HepG2 (cell line): ENCODE results near the gene CKAP5. TPM values are rescaled to one million over a fixed set of nuclear protein-coding genes. Genes with fewer than 3 reads are reported as not detected.

Source experiments
- ATAC-seq: fragments of 200-7000 bp; cut with Tn5 transposase; 3 replicates; pipeline ENCODE4 v1.9.1; 2020; ENCODE audit warnings: mild to moderate bottlenecking, moderate library complexity
- BruUV-seq: library from RNA; stranded (reverse); fragments of 400-500 nt; replicated peaks from 2 replicates; lab custom pipeline; 2021; lab: Mats Ljungman, UMichigan
- CTCF ChIA-PET: fragments of 300-600 bp; formaldehyde crosslinking; extraction: SDS; loops from one replicate; lab custom pipeline; 2021; ENCODE audit warnings: low total read pairs, inconsistent platforms, low intra/inter-chr PET ratio; lab: Yijun Ruan, JAX
- POLR2A ChIA-PET: fragments of 350-600 bp; sonication (Branson Sonifier 250); formaldehyde crosslinking; loops from one replicate; lab custom pipeline; 2020; ENCODE audit warnings: antibody characterized with exemption, inconsistent platforms; lab: Yijun Ruan, JAX
- DNase-seq: peaks from one replicate; pipeline ENCODE4 v3.0.0-alpha.2; 2015; ENCODE audit warnings: low spot score
- FAIRE-seq: peaks from 3 replicates; lab custom pipeline; 2011; peaks lifted over from hg19 to GRCh38; lab: Jason Lieb, UNC
- H2AFZ ChIP-seq: one replicate; pipeline ENCODE4 v1.6.1; 2011; ENCODE audit warnings: low read length, inconsistent platforms
- H3K27ac ChIP-seq: fragments of 300-600 bp; 3 replicates; pipeline ENCODE4 v1.8.0; 2011; ENCODE audit warnings: mixed run types, mild to moderate bottlenecking, mixed read lengths, low read length, inconsistent platforms; ENCODE audit not compliant: insufficient read depth; ENCODE audit errors: extremely low read length
- H3K27me3 ChIP-seq, 2 experiments: fragments of 200-600 bp in 1 of 2; 2 replicates in 1 of 2; 3 replicates in 1 of 2; pipeline versions ENCODE4 v1.6.0 to v1.8.0; 2011; ENCODE audit warnings: low read length in 2 of 2, mild to moderate bottlenecking in 2 of 2, moderate library complexity in 2 of 2, inconsistent platforms in 1 of 2; ENCODE audit not compliant: insufficient read depth in 2 of 2, control insufficient read depth in 1 of 2
- H3K36me3 ChIP-seq, 2 experiments: fragments of 200-600 bp in 1 of 2; replicated peaks in 1 of 2; 2 replicates in 1 of 2; 3 replicates in 1 of 2; pipeline versions ENCODE4 v1.5.1 to v1.8.0; 2011; ENCODE audit warnings: low read length in 2 of 2, inconsistent platforms in 1 of 2; ENCODE audit not compliant: insufficient read depth in 2 of 2, control insufficient read depth in 1 of 2
- H3K4me1 ChIP-seq: 2 replicates; pipeline ENCODE4 v1.5.1; 2012; ENCODE audit warnings: low read length, inconsistent platforms; ENCODE audit not compliant: insufficient read depth
- H3K4me2 ChIP-seq: 2 replicates; pipeline ENCODE4 v1.6.0; 2011; ENCODE audit warnings: low read depth, low read length, inconsistent platforms
- H3K4me3 ChIP-seq, 3 experiments: fragments of 200-600 bp in 1 of 3; sonication (generic), shearing (Covaris generic) in 1 of 3; replicated peaks in 1 of 3; 2 replicates each; pipeline ENCODE4 v1.5.1; 2011 to 2016; ENCODE audit warnings: low read length in 3 of 3, inconsistent platforms in 2 of 3, low read depth in 2 of 3, mild to moderate bottlenecking in 2 of 3, control low read depth in 1 of 3, mixed read lengths in 1 of 3; ENCODE audit not compliant: insufficient read depth in 1 of 3
- H3K79me2 ChIP-seq: one replicate; pipeline ENCODE4 v1.6.1; 2011; ENCODE audit warnings: low read length, inconsistent platforms; ENCODE audit not compliant: insufficient read depth
- H3K9ac ChIP-seq: 2 replicates; pipeline ENCODE4 v1.6.0; 2011; ENCODE audit warnings: mild to moderate bottlenecking, low read depth, low read length, inconsistent platforms; ENCODE audit not compliant: insufficient read depth
- H3K9me3 ChIP-seq: 2 replicates; pipeline ENCODE4 v1.5.1; 2012; ENCODE audit warnings: mild to moderate bottlenecking, low read length
- H4K20me1 ChIP-seq: 2 replicates; pipeline ENCODE4 v1.6.0; 2011; ENCODE audit warnings: inconsistent platforms, mild to moderate bottlenecking, low read length, moderate library complexity; ENCODE audit not compliant: insufficient read depth
- ARID2 ChIP-seq: sonication (generic); formaldehyde crosslinking; IDR thresholded peaks from 2 replicates; pipeline ENCODE4 v1.8.1; 2022; ENCODE audit warnings: mild to moderate bottlenecking, missing genetic modification reagents, borderline replicate concordance
- DPF2 ChIP-seq: sonication (generic); formaldehyde crosslinking; IDR thresholded peaks from 2 replicates; pipeline ENCODE4 v1.4.0; 2020; ENCODE audit warnings: mild to moderate bottlenecking, low read depth, missing genetic modification reagents, borderline replicate concordance
- MBD4 ChIP-seq: IDR thresholded peaks from 2 replicates; pipeline ENCODE4 v1.6.1; 2012; ENCODE audit warnings: low read length, inconsistent platforms, borderline replicate concordance
- NAIF1 ChIP-seq: sonication (generic); formaldehyde crosslinking; IDR thresholded peaks from 2 replicates; pipeline ENCODE4 v1.5.0; 2020; ENCODE audit warnings: mild to moderate bottlenecking, missing genetic modification reagents, borderline replicate concordance
- NONO ChIP-seq, 2 experiments: fragments of 450-650 bp in 1 of 2; sonication (generic) in 1 of 2; formaldehyde crosslinking in 1 of 2; IDR thresholded peaks in 1 of 2; conservative IDR thresholded peaks in 1 of 2; 2 replicates each; pipeline versions ENCODE4 v1.6.1 to v1.8.0; 2017 to 2022; ENCODE audit warnings: mild to moderate bottlenecking in 1 of 2, missing genetic modification reagents in 1 of 2, moderate library complexity in 1 of 2
- RBM22 ChIP-seq: fragments of 200-400 bp; formaldehyde crosslinking; optimal IDR thresholded peaks from 2 replicates; pipeline ENCODE3; 2017; ENCODE audit warnings: mild to moderate bottlenecking, low read length, moderate library complexity
- REPIN1 ChIP-seq: sonication (generic); formaldehyde crosslinking; IDR thresholded peaks from 2 replicates; pipeline ENCODE4 v1.8.0; 2022; ENCODE audit warnings: missing genetic modification reagents, low read depth, mild to moderate bottlenecking, borderline replicate concordance
- ZFP36 ChIP-seq: fragments of 150-350 bp; IDR thresholded peaks from 2 replicates; pipeline ENCODE4 v1.6.1; 2018; ENCODE audit warnings: borderline replicate concordance, low read length, low read depth; ENCODE audit not compliant: partially characterized antibody
- ZNF124 ChIP-seq: sonication (generic); formaldehyde crosslinking; IDR thresholded peaks from 2 replicates; pipeline ENCODE4 v1.4.0; 2020; ENCODE audit warnings: missing genetic modification reagents
- ZNF225 ChIP-seq: sonication (generic); formaldehyde crosslinking; IDR thresholded peaks from 2 replicates; pipeline ENCODE4 v1.4.0; 2020; ENCODE audit warnings: mild to moderate bottlenecking, missing genetic modification reagents
- ZNF292 ChIP-seq: sonication (generic); formaldehyde crosslinking; IDR thresholded peaks from 2 replicates; pipeline ENCODE4 v1.8.1; 2022; ENCODE audit warnings: mild to moderate bottlenecking, low read depth, missing genetic modification reagents, borderline replicate concordance
- ZNF558 ChIP-seq: sonication (generic); formaldehyde crosslinking; IDR thresholded peaks from 2 replicates; pipeline ENCODE4 v1.9.0; 2022; ENCODE audit warnings: mild to moderate bottlenecking, missing genetic modification reagents, borderline replicate concordance
- ZNF564 ChIP-seq: sonication (generic); formaldehyde crosslinking; IDR thresholded peaks from 2 replicates; pipeline ENCODE4 v1.8.1; 2023; ENCODE audit warnings: mild to moderate bottlenecking, missing genetic modification reagents
- ZNF720 ChIP-seq: sonication (generic); formaldehyde crosslinking; IDR thresholded peaks from 2 replicates; pipeline ENCODE4 v1.4.0; 2020; ENCODE audit warnings: missing genetic modification reagents
- ZNF816 ChIP-seq: sonication (generic); formaldehyde crosslinking; IDR thresholded peaks from 2 replicates; pipeline ENCODE4 v1.8.0; 2022; ENCODE audit warnings: missing genetic modification reagents, mild to moderate bottlenecking, borderline replicate concordance
- ZZZ3 ChIP-seq: sonication (generic); formaldehyde crosslinking; IDR thresholded peaks from 2 replicates; pipeline ENCODE4 v1.4.0; 2020; ENCODE audit warnings: missing genetic modification reagents, mild to moderate bottlenecking, borderline replicate concordance
- WGBS: methylation state at CpG from one replicate; pipeline ENCODE4 v1.1.6; 2017; ENCODE audit warnings: low lambda C conversion rate; 5-methylcytosine and 5-hydroxymethylcytosine counted together
- in situ Hi-C: cut with HindIII; loops from 2 replicates; pipeline ENCODE4 v1.10.0; 2017; ENCODE audit warnings: low pct_unique_long_range_greater_than_20kb; ENCODE audit not compliant: extremely low pct_ligation_motif_present
- intact Hi-C: fragments of 100-400 bp; cut with micrococcal nuclease; formaldehyde crosslinking; loops from one replicate; pipeline ENCODE4 v1.10.0; 2022; ENCODE audit not compliant: unreplicated experiment
- polyA plus RNA-seq, 8 experiments: library from polyadenylated mRNA; depleted of rRNA in 3 of 8; stranded (reverse) in 7 of 8; unstranded in 1 of 8; fragments of >200 nt; fragmentation: Illumina TruSeq in 4 of 8; extraction: Trizol in 4 of 8; gene quantifications; 2 replicates each; pipeline versions ENCODE4 v1.2.1 to v1.2.3, GENCODE V29; 2011 to 2016; ENCODE audit warnings: low read depth in 4 of 8, missing spikeins in 1 of 8, mixed read lengths in 1 of 8; ENCODE audit not compliant: insufficient read depth in 1 of 8
- total RNA-seq, 5 experiments: library from RNA; depleted of rRNA; stranded (reverse); fragments of >200 nt; fragmentation: Illumina TruSeq; extraction: Trizol; gene quantifications; 2 replicates each; pipeline ENCODE4 v1.2.3, GENCODE V29; 2016; ENCODE audit warnings: low read depth in 1 of 5

CKAP5 gene
- total and polyA plus RNA-seq, 2 of the 13 experiments (the other 11 are each of a cell fraction or from before 2014, with no cell fraction given) = 79.2 to 103 TPM

DNA sequence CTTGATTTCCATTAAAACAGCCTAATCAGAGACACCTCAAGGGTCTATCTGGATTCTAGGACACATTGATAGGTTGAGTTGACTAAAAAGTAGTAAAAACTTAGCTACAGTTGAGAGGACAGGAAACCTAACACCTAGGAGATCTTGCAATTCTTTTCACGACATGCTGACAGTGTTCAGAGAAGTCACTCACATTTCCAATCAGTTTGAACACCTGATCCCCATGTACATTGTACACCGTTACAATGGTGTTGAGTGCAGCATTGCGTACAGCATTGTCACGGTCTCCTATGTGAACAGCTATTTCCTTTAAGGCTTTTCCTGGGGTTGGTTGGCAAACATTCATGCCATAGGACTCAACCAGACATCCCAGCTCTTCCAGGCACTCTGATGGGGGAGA, 84.3 kb downstream of the CKAP5 start:
- TF ChIP-seq RBM22 (peak; percentile 19), ZFP36 (no peak)
- no peak overlapping the region for H3K27ac ChIP-seq
- no peaks in the 10 kb centered on the region for H3K9me3 ChIP-seq
- FAIRE-seq (no peak), DNase-seq (no peak), ATAC-seq (no peak)
- no peaks in the 10 kb centered on the region for H3K79me2 ChIP-seq
- no peak overlapping the region for H2AFZ ChIP-seq
- BruUV-seq = no TSS peak
- no peaks in the 10 kb centered on the region for H4K20me1 ChIP-seq
- no peak overlapping the region for H3K9ac ChIP-seq
- H3K4me3 ChIP-seq = no peak overlapping the region
- H3K4me2 ChIP-seq = no peak overlapping the region
- 97% methylated on average over 4 of the region's 4 CpGs for WGBS
- H3K36me3 ChIP-seq = peaks cover 30 to 83% of the 10 kb centered on the region in 2 experiments
- ChIA-PET POLR2A (no interaction called here), CTCF (no interaction called here)
- H3K4me1 ChIP-seq = no peaks in the 10 kb centered on the region
- no peaks in the 10 kb centered on the region for H3K27me3 ChIP-seq
- in situ Hi-C loops (no loop called here), intact Hi-C loops (no loop called here)

- intact Hi-C loops (no loop called here), in situ Hi-C loops (no loop called here)
- no peak for DNase-seq
- TF ChIP-seq ZNF292 (CRISPR knock-in tag) (no peak), DPF2 (no peak), ARID2 (CRISPR knock-in tag) (no peak), NONO (IDR thresholded peaks at IDR 0.05) (no peak), NONO (CRISPR knock-in tag; conservative IDR thresholded peaks at IDR 0.05) (no peak), ZNF720 (CRISPR knock-in tag) (no peak), ZNF558 (CRISPR knock-in tag) (no peak), ZNF225 (no peak), MBD4 (no peak), REPIN1 (CRISPR knock-in tag) (no peak), ZNF564 (CRISPR knock-in tag) (no peak), ZNF124 (CRISPR knock-in tag) (no peak), NAIF1 (CRISPR knock-in tag) (no peak), ZZZ3 (CRISPR knock-in tag) (no peak), ZNF816 (CRISPR knock-in tag) (no peak)
- no peak overlapping the region for H3K9ac ChIP-seq
- H3K36me3 ChIP-seq = peaks cover 31 to 77% of the 10 kb centered on the region in 2 experiments
- no peaks in the 10 kb centered on the region for H3K9me3 ChIP-seq
- no peak overlapping the region for H3K27ac ChIP-seq
- no peak for FAIRE-seq
- H2AFZ ChIP-seq = no peak overlapping the region
- 99% methylated on average over 6 of the region's 6 CpGs for WGBS
- no peaks in the 10 kb centered on the region for H4K20me1 ChIP-seq
- no peak overlapping the region for H3K4me3 ChIP-seq
- no peak for ATAC-seq
- H3K4me1 ChIP-seq = no peaks in the 10 kb centered on the region
- POLR2A ChIA-PET = interaction anchor here (0.7 kb wide), 1 partner anchor 495 kb away, joined by 4 read pairs; no protein-coding TSS in a partner anchor
- no peaks in the 10 kb centered on the region for H3K27me3 ChIP-seq
- BruUV-seq = no TSS peak
- CTCF ChIA-PET = no interaction called here
- H3K79me2 ChIP-seq = no peaks in the 10 kb centered on the region
- no peak overlapping the region for H3K4me2 ChIP-seq
Measured at GRCh38 chr11:46760429-46761128, 85.5 kb downstream of the CKAP5 start.
